ENCODE measurements around the gene HOXB4. TPM values are rescaled to one million over a fixed set of nuclear protein-coding genes. Genes with fewer than 3 reads are reported as not detected.

The HOXB4 gene
- total and polyA plus RNA-seq, 9 donors, result 0.13 to 3.4 (median 0.87) TPM

DNA sequence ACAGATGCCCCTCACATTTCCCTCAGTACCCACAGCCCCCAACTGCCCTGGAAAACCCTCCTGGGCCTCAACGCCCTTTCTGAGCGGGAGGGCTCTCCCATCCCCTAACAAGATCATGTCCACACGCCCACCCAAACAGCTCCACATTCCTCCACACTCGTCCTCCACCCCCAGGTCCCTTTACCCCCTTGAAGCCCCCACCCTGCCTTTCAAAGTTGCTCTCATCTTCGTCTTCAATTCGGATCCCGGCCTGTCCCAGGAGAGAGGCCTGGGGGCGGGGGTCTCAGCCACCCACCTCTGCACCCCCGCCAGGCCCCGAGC is 14.3 kb downstream of the HOXB4 start:
- intact Hi-C loops (cut with DNase I), result no loop called here
- no peak for DNase-seq
- H3K36me3 ChIP-seq, result no peaks in the 10 kb centered on the region
- peak overlapping the region; percentile 32 for H3K4me3 ChIP-seq
- H3K27me3 ChIP-seq, result no peaks in the 10 kb centered on the region
- 11 to 28% (median 12%) methylated on average over 10 of the region's 10 CpGs for WGBS, 3 donors
- TF ChIP-seq EP300 (IDR thresholded peaks at IDR 0.05) (no peak), POLR2A (IDR thresholded peaks at IDR 0.05) (no peak)
- TF ChIP-seq, protein P1, sequence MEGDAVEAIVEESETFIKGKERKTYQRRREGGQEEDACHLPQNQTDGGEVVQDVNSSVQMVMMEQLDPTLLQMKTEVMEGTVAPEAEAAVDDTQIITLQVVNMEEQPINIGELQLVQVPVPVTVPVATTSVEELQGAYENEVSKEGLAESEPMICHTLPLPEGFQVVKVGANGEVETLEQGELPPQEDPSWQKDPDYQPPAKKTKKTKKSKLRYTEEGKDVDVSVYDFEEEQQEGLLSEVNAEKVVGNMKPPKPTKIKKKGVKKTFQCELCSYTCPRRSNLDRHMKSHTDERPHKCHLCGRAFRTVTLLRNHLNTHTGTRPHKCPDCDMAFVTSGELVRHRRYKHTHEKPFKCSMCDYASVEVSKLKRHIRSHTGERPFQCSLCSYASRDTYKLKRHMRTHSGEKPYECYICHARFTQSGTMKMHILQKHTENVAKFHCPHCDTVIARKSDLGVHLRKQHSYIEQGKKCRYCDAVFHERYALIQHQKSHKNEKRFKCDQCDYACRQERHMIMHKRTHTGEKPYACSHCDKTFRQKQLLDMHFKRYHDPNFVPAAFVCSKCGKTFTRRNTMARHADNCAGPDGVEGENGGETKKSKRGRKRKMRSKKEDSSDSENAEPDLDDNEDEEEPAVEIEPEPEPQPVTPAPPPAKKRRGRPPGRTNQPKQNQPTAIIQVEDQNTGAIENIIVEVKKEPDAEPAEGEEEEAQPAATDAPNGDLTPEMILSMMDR (IDR thresholded peaks at IDR 0.05), result no peak
- no peaks in the 10 kb centered on the region for H3K4me1 ChIP-seq (ENCODE audit: insufficient read depth)
- no peak overlapping the region for H3K27ac ChIP-seq
- no peaks in the 10 kb centered on the region for H3K9me3 ChIP-seq

DNA sequence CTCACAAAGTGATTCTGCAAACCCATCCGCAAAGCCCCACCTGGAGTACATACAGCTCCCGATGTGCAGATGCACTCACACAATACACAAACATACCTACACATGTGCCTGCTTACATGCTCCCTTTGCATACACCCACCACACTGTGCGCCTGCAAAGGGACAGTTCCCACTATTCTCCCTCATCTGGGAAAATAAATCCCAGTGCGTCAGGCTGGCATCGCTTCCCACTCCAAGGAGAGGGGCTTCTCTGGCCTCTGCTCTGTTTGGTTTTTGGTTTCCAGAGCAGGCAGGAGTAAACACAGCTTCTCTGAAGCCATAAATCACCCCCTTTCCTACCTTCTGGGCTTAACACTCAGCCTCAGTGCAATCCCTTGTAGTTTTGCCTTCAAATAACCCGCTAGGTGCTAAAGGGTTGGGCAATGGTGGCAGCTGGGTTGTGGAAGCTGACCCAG is 14.7 kb downstream of the HOXB4 start:
- Histone ChIP-seq H3K4me3 (no peak overlapping the region), H3K36me3 (no peaks in the 10 kb centered on the region), H3K27ac (no peak overlapping the region), H3K9me3 (no peaks in the 10 kb centered on the region), H3K27me3 (no peaks in the 10 kb centered on the region), H3K4me1 (ENCODE audit: insufficient read depth) (no peaks in the 10 kb centered on the region)
- TF ChIP-seq EP300 (IDR thresholded peaks at IDR 0.05) (no peak), POLR2A (IDR thresholded peaks at IDR 0.05) (no peak)
- TF ChIP-seq, protein P1 (IDR thresholded peaks at IDR 0.05), result no peak
- DNase-seq, result no peak
- intact Hi-C loops (cut with DNase I), result no loop called here
- 28 to 68% (median 41%) methylated on average over 6 of the region's 6 CpGs for WGBS, 3 donors

DNA sequence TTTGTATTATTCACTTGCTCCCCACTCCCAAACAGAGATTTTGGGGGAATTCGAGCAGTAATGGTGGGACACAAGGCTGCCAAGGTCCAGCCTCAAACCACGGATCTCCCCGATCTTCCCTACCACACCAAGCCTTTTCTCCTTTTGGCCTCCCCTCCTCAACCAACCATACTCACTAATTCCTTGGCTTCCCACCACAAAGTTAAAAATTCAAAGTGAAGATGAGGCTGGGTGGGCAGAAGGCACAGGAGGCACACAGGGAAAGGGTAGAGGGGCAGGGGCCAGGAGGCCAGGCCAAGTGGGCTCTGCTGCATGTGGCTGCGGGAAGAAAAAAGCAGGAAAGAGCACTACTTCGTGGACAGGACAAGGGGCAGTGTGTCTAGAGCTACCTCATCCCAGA is 15.2 kb downstream of the HOXB4 start:
- H3K4me3 ChIP-seq, result no peak overlapping the region
- no peaks in the 10 kb centered on the region for H3K4me1 ChIP-seq (ENCODE audit: insufficient read depth)
- intact Hi-C loops (cut with DNase I), result no loop called here
- H3K27ac ChIP-seq, result no peak overlapping the region
- H3K9me3 ChIP-seq, result no peaks in the 10 kb centered on the region
- H3K36me3 ChIP-seq, result no peaks in the 10 kb centered on the region
- 40 to 68% (median 43%) methylated on average over 5 of the region's 5 CpGs for WGBS, 3 donors
- H3K27me3 ChIP-seq, result no peaks in the 10 kb centered on the region
- TF ChIP-seq, protein P1 (IDR thresholded peaks at IDR 0.05), result no peak
- no peak for DNase-seq

DNA sequence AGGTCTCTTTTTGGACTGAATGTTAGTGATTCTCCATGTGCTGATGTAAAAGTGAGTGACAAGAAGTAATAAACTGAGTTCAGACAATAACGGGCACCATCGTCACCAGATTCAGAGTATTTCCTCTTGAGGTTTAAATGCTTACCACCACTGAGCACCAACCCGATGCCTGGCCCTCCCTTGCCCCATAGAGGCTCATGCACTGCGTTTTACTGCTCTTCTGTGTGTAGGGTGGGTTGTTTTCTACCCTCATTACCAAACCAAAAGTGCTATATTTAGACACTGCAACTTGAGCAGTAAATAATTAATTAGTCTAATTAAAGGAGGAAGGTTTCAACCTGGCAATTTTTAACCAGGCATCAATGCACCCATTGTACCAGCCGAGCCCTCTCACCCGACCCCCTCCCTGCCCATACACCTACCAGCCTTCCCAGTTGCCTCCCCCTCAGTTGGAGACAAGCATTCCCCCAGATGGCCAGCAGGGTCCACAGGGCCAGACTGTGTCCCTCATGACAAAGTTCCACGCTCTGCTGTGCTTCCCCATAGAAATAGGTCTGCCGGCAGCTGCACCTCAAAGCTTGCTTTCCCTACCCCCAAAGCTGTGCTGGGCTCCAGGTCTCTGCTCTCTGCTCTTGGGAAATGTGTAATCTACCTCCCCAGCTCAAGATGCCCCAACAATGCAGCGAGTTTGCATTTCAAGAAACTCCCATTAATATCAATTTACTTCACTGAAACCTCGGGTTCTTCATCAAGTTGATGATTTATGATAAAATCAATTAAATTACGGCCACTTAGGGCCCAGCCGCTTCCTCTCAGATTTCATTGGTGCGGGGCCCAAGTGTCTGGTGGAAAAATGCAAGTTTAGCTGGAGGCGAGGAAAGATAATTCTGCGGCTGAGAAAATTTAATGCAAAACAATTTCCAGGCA is 16.0 kb downstream of the HOXB4 start:
- H3K9me3 ChIP-seq, result no peaks in the 10 kb centered on the region
- H3K4me3 ChIP-seq, result no peak overlapping the region
- no peaks in the 10 kb centered on the region for H3K4me1 ChIP-seq (ENCODE audit: insufficient read depth)
- H3K27ac ChIP-seq, result no peak overlapping the region
- intact Hi-C loops (cut with DNase I), result no loop called here
- H3K27me3 ChIP-seq, result no peaks in the 10 kb centered on the region
- WGBS, 3 donors, result 43 to 75% (median 48%) methylated on average over 15 of the region's 15 CpGs
- no peaks in the 10 kb centered on the region for H3K36me3 ChIP-seq
- DNase-seq, result no peak
- TF ChIP-seq, protein P1 (IDR thresholded peaks at IDR 0.05), result no peak
- no peak for TF ChIP-seq POLR2A (IDR thresholded peaks at IDR 0.05)
- no peak for TF ChIP-seq EP300 (IDR thresholded peaks at IDR 0.05)
